ENCODE data around the gene ERI3. TPM values are rescaled to one million over a fixed set of nuclear protein-coding genes. Genes with fewer than 3 reads are reported as not detected.

Gene ERI3
- total and polyA plus RNA-seq, 2 of the 13 experiments (the other 11 are each of a cell fraction or from before 2014, with no cell fraction given) = 35.6 to 35.9 TPM

- TF ChIP-seq CENPT (CRISPR knock-in tag; IDR thresholded peaks at IDR 0.05; ENCODE audit: low read depth) = 0 out of 2 replicates have a peak, but pooled peaks have one; percentile 40
- no peak for TF ChIP-seq ZMYM2 (CRISPR knock-in tag; IDR thresholded peaks at IDR 0.05)
- peak; percentile 86 for TF ChIP-seq RAD21 (CRISPR knock-in tag; IDR thresholded peaks at IDR 0.05)
- TF ChIP-seq, protein P1, sequence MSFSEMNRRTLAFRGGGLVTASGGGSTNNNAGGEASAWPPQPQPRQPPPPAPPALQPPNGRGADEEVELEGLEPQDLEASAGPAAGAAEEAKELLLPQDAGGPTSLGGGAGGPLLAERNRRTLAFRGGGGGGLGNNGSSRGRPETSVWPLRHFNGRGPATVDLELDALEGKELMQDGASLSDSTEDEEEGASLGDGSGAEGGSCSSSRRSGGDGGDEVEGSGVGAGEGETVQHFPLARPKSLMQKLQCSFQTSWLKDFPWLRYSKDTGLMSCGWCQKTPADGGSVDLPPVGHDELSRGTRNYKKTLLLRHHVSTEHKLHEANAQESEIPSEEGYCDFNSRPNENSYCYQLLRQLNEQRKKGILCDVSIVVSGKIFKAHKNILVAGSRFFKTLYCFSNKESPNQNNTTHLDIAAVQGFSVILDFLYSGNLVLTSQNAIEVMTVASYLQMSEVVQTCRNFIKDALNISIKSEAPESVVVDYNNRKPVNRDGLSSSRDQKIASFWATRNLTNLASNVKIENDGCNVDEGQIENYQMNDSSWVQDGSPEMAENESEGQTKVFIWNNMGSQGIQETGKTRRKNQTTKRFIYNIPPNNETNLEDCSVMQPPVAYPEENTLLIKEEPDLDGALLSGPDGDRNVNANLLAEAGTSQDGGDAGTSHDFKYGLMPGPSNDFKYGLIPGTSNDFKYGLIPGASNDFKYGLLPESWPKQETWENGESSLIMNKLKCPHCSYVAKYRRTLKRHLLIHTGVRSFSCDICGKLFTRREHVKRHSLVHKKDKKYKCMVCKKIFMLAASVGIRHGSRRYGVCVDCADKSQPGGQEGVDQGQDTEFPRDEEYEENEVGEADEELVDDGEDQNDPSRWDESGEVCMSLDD (CRISPR knock-in tag; IDR thresholded peaks at IDR 0.05; ENCODE audit: borderline replicate concordance) = no peak
- no peak for TF ChIP-seq MAZ (IDR thresholded peaks at IDR 0.05; ENCODE audit: borderline replicate concordance, low read depth, low read length)
- no peak for TF ChIP-seq MAZ (CRISPR knock-in tag; IDR thresholded peaks at IDR 0.05; ENCODE audit: low read depth)
- TF ChIP-seq NFE2L1 (CRISPR knock-in tag; IDR thresholded peaks at IDR 0.05; ENCODE audit: borderline replicate concordance) = no peak
- peak; percentile 59; the same call in 1 of the 2 replicates for TF ChIP-seq ZFX (CRISPR knock-in tag; IDR thresholded peaks at IDR 0.05; ENCODE audit: low read depth)
- TF ChIP-seq SMC3 (IDR thresholded peaks at IDR 0.05; ENCODE audit: low read length) = peak; percentile 96
- no peak for TF ChIP-seq NR2F6 (IDR thresholded peaks at IDR 0.05)
- peak; percentile 24; the same call in 1 of the 2 replicates for TF ChIP-seq NR2F6 (CRISPR knock-in tag; IDR thresholded peaks at IDR 0.05)
- no peak for TF ChIP-seq SNAPC2 (CRISPR knock-in tag; IDR thresholded peaks at IDR 0.05)
These were observed 23.1 kb upstream of the ERI3 start (continued) for GRCh38 chr1:44377925-44378784.
